Brain microvascular endothelial cell (primary cell): ENCODE results near the gene NDUFB7.
"Not testable (repeated sequence)": the region's sequence is repeated elsewhere in the genome, so short reads cannot be mapped to it uniquely, and the experiment has no call there.

Experiments
- DNase-seq: peaks from one replicate; pipeline ENCODE4 v3.0.0-alpha.2; 2020
- H3K27ac ChIP-seq: fragments of 250-450 bp; sonication (Bioruptor Pico); 2 replicates; pipeline ENCODE4 v1.5.1; 2020; ENCODE audit warnings: mild to moderate bottlenecking, moderate library complexity
- H3K27me3 ChIP-seq: fragments of 250-450 bp; sonication (Bioruptor Pico); replicated peaks from 2 replicates; pipeline ENCODE4 v1.5.1; 2020; ENCODE audit warnings: mild to moderate bottlenecking
- H3K36me3 ChIP-seq: fragments of 250-450 bp; sonication (Bioruptor Pico); replicated peaks from 2 replicates; pipeline ENCODE4 v1.5.1; 2020; ENCODE audit warnings: mild to moderate bottlenecking
- H3K4me3 ChIP-seq: 2 replicates; pipeline ENCODE4 v1.5.1; 2011; ENCODE audit warnings: low read depth, mild to moderate bottlenecking, control low read depth, low read length, moderate library complexity
- CTCF ChIP-seq: IDR thresholded peaks from 2 replicates; pipeline ENCODE4 v1.5.1; 2011; ENCODE audit warnings: low read depth, mild to moderate bottlenecking, moderate library complexity, low read length, control low read depth, inconsistent platforms; ENCODE audit errors: missing control alignments
- in situ Hi-C: cut with HindIII; loops from 2 replicates; pipeline ENCODE4 v1.10.0; 2017; ENCODE audit warnings: low sequenced_read_pairs, low pct_ligation_motif_present

Gene NDUFB7

DNA sequence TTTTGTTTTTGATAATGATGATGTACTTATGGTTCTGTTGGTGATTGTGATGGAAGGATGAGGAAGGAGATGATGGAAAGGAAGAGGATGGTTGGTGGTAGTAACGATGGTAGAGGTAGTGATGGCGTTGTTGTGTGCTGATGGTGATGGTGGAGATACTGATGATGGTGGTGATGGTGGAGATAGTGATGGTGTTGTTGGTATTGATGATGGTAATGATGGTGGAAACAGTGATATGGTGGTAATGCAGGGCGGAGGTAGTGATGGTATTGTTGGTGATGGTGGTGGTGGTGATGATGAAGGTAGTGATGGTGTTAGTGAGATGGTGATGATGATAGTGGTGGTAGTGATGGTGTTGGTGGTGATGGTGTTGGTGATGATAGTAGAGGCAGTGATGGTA is 23.7 kb upstream of the NDUFB7 start:
- H3K27me3 ChIP-seq: no peaks in the 10 kb centered on the region
- TF ChIP-seq CTCF: no peak
- in situ Hi-C loops: no loop called here
- DNase-seq: no peak
- no peaks in the 10 kb centered on the region for H3K36me3 ChIP-seq
- H3K27ac ChIP-seq: no peak overlapping the region
- no peak overlapping the region for H3K4me3 ChIP-seq

- in situ Hi-C loops, H3K4me3 ChIP-seq: not testable (repeated sequence)
- peak; percentile 12 for DNase-seq
Observed at GRCh38 chr19:14589433-14589832, 17.6 kb upstream of the NDUFB7 start.

DNA sequence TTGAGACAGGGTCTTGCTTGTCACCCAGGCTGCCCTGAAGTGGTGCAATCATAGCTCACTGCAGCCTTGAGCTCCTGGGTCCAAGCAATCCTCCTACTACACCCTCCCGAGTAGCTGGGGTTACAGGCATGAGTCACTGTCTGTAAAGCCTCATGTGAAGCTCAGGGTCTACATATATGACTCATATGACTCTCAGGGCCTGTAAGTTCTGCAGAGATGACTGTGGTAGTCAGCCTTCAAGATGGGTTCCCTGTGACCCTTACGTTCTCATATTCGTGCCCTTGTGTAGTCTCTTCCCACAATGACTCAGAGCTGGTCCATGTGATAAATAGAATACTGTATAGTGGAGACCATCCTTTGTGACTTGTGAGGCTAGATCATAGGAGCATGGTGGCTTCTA is 13.3 kb upstream of the NDUFB7 start:
- in situ Hi-C loops: not testable (repeated sequence)

More at GRCh38 chr19:14589433-14589832, 17.6 kb upstream of the NDUFB7 start:
- not testable (repeated sequence) for H3K27ac ChIP-seq, H3K27me3 ChIP-seq, H3K36me3 ChIP-seq

GRCh38 chr19:14584372-14584771 is 12.5 kb upstream of the NDUFB7 start:
- in situ Hi-C loops, H3K4me3 ChIP-seq, H3K36me3 ChIP-seq, DNase-seq, H3K27me3 ChIP-seq, H3K27ac ChIP-seq: not testable (repeated sequence)

More for the DNA sequence above, 13.3 kb upstream of the NDUFB7 start:
- peak; percentile 86 for DNase-seq
- H3K27me3 ChIP-seq, H3K36me3 ChIP-seq, H3K27ac ChIP-seq, H3K4me3 ChIP-seq: not testable (repeated sequence)

GRCh38 chr19:14582894-14583340 is 11.1 kb upstream of the NDUFB7 start, which contains the start of gene CLEC17A:
CLEC17A (plus strand) TSS chr19:14583084; CDS start chr19:14583161, 77 bp downstream.
- Histone ChIP-seq H3K36me3 (no peaks in the 10 kb centered on the region), H3K4me3 (no peak within 1 kb of the TSS), H3K27ac (no peak within 1 kb of the TSS), H3K27me3 (no peaks in the 10 kb centered on the region)
- DNase-seq: no peak
- TF ChIP-seq CTCF: no peak
- in situ Hi-C loops: no loop called here

- in situ Hi-C loops: no loop called here
- DNase-seq: no peak
- no peak overlapping the region for H3K4me3 ChIP-seq
- TF ChIP-seq CTCF: no peak
- H3K36me3 ChIP-seq: no peaks in the 10 kb centered on the region
- H3K27me3 ChIP-seq: no peaks in the 10 kb centered on the region
- H3K27ac ChIP-seq: no peak overlapping the region
Observed at GRCh38 chr19:14580623-14581237, 8.9 kb upstream of the NDUFB7 start.

GRCh38 chr19:14577885-14578427 is 6.1 kb upstream of the NDUFB7 start:
- TF ChIP-seq CTCF: no peak
- H3K27ac ChIP-seq: no peak overlapping the region
- no peak overlapping the region for H3K4me3 ChIP-seq
- H3K36me3 ChIP-seq: no peaks in the 10 kb centered on the region
- in situ Hi-C loops: loop anchor here (10.0 kb wide), 1 partner anchor 107 kb away; no protein-coding TSS in a partner anchor
- H3K27me3 ChIP-seq: no peaks in the 10 kb centered on the region
- no peak for DNase-seq
